Kidney tubule cell (primary cell): ENCODE data around the gene SLC2A11.

Experiments used
- DNase-seq: peaks from one replicate; pipeline ENCODE4 v3.0.0-alpha.2; 2018; ENCODE audit warnings: low spot score

Gene SLC2A11, protein sequence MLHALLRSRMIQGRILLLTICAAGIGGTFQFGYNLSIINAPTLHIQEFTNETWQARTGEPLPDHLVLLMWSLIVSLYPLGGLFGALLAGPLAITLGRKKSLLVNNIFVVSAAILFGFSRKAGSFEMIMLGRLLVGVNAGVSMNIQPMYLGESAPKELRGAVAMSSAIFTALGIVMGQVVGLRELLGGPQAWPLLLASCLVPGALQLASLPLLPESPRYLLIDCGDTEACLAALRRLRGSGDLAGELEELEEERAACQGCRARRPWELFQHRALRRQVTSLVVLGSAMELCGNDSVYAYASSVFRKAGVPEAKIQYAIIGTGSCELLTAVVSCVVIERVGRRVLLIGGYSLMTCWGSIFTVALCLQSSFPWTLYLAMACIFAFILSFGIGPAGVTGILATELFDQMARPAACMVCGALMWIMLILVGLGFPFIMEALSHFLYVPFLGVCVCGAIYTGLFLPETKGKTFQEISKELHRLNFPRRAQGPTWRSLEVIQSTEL

DNA sequence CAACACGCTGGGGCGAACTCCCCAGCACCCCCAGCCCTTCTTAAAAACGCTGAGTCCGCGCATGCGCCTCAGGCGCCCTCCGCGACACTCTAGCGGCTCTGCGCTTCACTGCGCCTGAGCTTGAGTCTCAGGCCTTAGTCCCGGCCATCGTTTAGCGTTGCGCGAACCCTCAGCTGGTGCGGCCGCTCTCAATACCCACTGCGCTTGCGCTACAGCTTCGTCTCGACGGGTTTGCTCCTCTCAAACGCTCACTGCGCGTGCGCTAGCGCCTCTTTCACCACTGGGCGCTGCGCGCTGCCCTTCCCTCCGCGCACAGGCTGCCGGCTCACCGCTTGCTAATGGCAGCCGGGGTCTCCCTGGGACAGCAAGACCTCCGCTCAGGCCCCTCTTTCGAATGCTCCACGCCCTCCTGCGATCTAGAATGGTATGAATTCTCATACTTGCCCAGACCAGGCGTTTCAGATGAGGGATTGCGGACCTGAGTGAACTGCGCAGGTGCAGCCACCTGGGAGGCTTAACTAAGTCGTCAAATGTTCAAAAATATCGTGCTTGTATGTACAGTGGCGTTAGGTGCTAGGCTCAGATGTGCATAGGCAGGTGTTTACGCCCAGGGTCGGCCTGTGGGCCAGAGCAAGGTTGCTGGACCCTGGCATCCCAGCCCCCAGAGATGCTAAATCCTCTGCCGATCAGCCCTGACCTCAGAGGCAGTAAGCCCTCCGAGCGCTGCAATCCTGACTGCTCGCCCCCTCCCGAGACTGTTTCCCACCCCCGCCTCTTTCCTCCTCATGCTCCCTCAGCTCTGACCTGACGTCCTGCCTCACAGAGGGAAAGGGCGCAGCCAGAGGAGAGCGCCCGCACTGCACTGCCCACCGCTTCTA lies at the start of gene SLC2A11:
Gene SLC2A11, plus strand, starts transcription at position 270 of the 878 bp plus-strand sequence. Its CDS starts 125 bp downstream, at position 395.
- peak; percentile 98 for DNase-seq

- no peak for DNase-seq
Observed at GRCh38 chr22:23812378-23812777, 45.3 kb upstream of the SLC2A11 start.

- no peak for DNase-seq
Observed at GRCh38 chr22:23815541-23816155, 42.0 kb upstream of the SLC2A11 start.

GRCh38 chr22:23816156-23816976 lies 41.3 kb upstream of the SLC2A11 start:
- DNase-seq, result no peak

DNA sequence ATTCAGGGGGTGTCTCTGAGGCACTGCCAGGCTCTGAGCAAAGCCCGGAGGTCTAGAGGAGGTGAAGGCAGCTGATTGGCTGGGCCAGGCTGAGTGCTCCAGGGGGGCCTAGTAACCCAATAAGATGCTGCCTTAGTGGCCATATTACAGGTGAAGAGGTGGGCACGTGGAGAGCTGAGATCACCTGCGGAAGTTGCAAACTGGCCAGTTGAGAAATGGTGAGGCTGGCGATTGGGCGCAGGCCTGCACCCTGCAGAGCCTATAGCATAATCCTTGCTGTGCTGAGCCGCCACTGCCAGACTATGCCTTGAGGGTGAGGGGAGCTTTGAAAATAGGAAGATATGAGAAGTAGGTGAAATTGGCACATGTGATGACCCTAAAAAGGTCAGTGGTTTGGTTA lies 40.5 kb upstream of the SLC2A11 start:
- DNase-seq, result no peak

DNA sequence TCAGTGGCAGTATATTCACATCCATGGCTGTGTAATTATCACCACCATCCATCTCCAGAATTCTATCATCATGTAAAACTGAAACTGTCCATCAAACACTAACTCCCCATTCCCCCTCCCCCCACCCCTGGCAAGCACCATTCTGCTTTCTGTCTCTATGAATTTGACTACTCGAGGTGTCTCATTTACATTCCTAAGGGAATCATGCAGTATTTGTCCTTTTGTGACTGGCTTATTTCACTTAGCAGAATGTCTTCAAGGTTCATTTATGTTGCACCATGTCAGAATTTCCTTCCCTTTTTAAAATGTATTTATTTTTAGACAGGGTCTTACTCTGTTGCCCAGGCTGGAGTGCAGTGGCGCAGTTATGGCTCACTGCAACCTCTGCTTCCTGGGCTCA lies 39.1 kb upstream of the SLC2A11 start:
- DNase-seq, result no peak

- DNase-seq, result no peak
Observed at GRCh38 chr22:23820748-23821211, 36.9 kb upstream of the SLC2A11 start.

DNA sequence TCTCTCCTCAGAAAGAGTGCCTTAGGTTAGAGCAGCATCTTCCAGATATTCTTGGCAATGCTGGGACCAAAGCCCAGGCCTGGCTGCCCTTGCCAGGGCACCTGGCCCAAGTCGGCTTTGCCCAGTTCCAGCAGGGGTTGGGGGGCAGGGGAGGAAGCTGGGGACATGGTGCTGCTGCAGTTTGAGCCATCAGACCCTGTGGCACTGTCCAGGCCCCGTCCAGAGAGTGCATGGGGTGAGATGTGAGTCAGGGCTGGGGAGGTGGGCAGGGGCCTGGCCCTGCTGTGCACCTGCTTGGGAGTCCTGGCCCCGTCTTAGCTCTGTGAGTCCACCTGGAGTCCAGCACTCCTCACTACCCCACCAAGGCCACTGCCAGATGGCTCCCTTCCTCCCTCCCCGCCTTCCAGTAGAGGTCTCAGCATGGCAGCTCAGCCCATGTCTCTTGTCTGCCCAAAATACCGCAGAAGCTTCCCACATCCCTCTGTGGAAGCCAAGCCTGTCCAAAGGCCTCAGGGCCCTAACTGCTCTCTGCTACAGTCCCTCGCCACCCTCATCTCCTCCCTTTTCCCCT lies 35.5 kb upstream of the SLC2A11 start:
- no peak for DNase-seq

- no peak for DNase-seq
Observed at GRCh38 chr22:23823331-23823791, 34.3 kb upstream of the SLC2A11 start.

- no peak for DNase-seq
Observed at GRCh38 chr22:23824476-23825245, 33.0 kb upstream of the SLC2A11 start.

DNA sequence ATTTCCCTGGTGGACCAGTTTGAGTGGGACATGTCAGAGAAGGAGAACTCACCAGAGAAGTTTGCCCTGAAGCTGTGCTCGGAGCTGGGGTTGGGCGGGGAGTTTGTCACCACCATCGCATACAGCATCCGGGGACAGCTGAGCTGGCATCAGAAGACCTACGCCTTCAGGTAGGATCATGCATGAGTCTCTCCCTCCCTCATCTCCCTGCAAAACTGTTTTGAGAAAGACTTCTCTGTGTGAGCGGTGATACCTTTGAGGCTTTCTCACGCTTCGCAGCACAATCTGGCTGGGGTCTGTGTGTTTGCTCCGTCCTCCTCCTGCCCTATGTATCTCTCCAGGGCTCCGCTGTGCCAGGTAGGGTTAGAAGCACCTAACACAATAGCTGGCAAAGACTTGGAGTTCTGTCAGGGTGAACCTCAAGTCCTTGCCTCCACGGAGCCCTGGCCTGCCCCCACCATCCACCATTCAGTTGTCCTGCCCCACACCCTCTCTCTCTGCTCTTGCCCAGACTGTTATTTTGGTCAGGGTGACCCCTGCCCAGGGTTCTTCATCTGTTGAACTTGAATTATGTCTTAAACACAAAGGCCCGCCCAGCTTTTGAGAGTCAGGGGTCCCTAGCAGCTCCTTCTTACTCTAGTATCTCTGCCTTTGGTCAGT lies 32.3 kb upstream of the SLC2A11 start:
- DNase-seq, result no peak

DNA sequence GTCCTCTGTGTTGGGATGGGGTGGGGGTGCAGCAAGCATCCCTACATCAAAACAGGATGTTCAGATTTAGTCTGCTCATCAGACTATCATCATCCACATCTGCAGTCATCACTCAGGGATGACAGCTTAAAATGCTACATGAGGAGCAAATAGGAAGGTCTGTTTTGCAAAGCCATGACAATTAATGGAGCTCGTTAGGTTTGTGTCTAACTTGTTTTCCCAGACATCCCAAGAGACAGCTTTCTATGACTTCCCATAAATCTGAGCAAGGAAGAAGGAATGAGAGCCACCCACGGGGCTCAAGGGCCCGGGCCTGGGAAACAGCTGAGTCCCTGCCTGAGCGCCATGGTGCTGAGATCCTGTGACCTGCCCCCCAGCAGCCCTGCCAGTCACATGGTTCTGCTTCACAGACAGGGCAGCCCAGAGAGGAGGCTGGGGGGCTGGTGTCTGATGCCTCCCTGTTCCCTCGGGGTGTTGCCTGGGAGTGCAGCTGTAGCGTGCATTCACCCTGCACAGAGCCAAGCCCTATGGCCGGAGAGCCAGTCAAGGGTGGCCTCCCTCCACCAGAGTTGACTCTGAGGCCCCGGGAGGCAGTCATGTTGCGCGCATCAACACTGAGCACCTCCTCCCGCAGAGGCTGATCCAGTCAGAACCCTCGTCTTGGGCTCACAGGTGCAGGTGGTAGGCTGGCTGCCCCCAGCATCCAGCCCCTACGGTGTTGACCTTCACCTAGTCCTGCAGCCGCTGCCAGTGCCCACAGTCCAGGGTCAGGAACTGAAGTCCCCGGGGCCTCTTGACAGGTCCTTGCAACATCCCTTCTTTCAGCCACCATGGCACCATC lies 30.9 kb upstream of the SLC2A11 start:
- no peak for DNase-seq

DNA sequence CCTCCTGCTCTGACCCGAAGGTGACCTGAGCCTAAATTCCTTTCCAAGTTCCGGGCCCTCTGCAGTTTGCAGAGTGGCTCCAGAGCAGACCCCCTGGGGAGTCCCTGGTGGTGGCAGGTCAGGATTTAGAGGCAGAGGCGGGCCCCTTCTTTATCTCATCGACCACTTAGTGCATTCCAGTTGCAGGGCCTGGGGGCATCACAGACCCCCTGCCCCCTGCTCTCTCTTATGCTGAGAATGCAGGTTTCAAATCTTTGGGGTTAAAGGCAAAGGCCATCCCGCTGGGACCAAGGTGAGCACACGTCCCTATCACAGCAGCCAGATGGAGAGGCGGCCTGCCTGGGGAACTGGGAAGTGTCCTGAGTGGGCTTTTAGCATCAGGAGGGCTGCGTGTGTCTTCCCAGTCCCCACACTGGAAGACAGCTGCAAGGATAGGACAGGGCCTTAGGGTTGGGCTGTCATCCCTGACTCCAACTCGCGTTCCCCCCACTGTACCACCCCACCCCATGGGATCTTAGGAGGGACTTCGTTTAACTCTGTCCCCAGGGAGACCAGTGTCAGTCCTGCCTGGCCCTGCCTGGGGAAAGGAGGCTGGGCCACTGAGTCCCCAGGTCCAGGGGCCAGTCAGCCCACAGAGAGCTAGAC lies 30.2 kb upstream of the SLC2A11 start:
- DNase-seq, result no peak

- DNase-seq, result no peak
Observed at GRCh38 chr22:23828800-23829680, 28.6 kb upstream of the SLC2A11 start.

- no peak for DNase-seq
Observed at GRCh38 chr22:23829845-23830372, 27.8 kb upstream of the SLC2A11 start.

GRCh38 chr22:23831261-23831660 lies 26.4 kb upstream of the SLC2A11 start:
- DNase-seq, result no peak

- DNase-seq, result no peak
Observed at GRCh38 chr22:23831781-23832180, 25.9 kb upstream of the SLC2A11 start.
